C4-2B (cell line): ENCODE results near the gene ENSA.
"Not testable (repeated sequence)": the region's sequence is repeated elsewhere in the genome, so short reads cannot be mapped to it uniquely, and the experiment has no call there.

ENCODE experiments used
- H3K27ac ChIP-seq: fragments of 450-650 bp; 2 replicates; pipeline ENCODE4 v1.5.1; 2017
- CTCF ChIP-seq: fragments of 450-650 bp; conservative IDR thresholded peaks from 2 replicates; pipeline ENCODE4 v1.5.1; 2017; ENCODE audit warnings: mild to moderate bottlenecking
- ZFX ChIP-seq: fragments of 450-650 bp; IDR thresholded peaks from 2 replicates; pipeline ENCODE4 v1.6.1; 2017

Gene ENSA

GRCh38 chr1:150596976-150597375 lies 32.4 kb downstream of the ENSA start:
- TF ChIP-seq CTCF (no peak), ZFX (no peak)
- no peak overlapping the region for H3K27ac ChIP-seq

- TF ChIP-seq ZFX (no peak), CTCF (no peak)
- no peak overlapping the region for H3K27ac ChIP-seq
Observed at GRCh38 chr1:150596095-150596892, 33.1 kb downstream of the ENSA start.

- H3K27ac ChIP-seq: no peak overlapping the region
- TF ChIP-seq CTCF (no peak), ZFX (no peak)
Observed at GRCh38 chr1:150582371-150582770, 47.0 kb downstream of the ENSA start.

- H3K27ac ChIP-seq: not testable (repeated sequence)
Observed at GRCh38 chr1:150581962-150582361, 47.5 kb downstream of the ENSA start.

GRCh38 chr1:150581437-150581836 lies 48.0 kb downstream of the ENSA start:
- not testable (repeated sequence) for H3K27ac ChIP-seq

- H3K27ac ChIP-seq: not testable (repeated sequence)
Observed at GRCh38 chr1:150580966-150581365, 48.4 kb downstream of the ENSA start.

- TF ChIP-seq CTCF (no peak), ZFX (no peak)
- H3K27ac ChIP-seq: peak overlapping the region; percentile 98
Observed at GRCh38 chr1:150579945-150580642, 49.3 kb downstream of the ENSA start.

- TF ChIP-seq ZFX (peak; percentile 89), CTCF (no peak)
- H3K27ac ChIP-seq: peak within 1 kb of the TSS; percentile 98
Observed at GRCh38 chr1:150579110-150579944, 50.1 kb downstream of the ENSA start, which contains the start of gene MCL1. MCL1 (minus strand) TSS chr1:150579610; CDS start chr1:150579530, 80 bp downstream.
